Germinal center (tissue), 1 donor: ENCODE measurements around the gene WSCD1.

Experiments
- DNase-seq: peaks from one replicate; pipeline ENCODE4 v3.0.0; 2012; ENCODE audit warnings: mixed read lengths, low spot score

WSCD1 gene

GRCh38 chr17:6160911-6161855 lies 91.0 kb downstream of the WSCD1 start:
- DNase-seq, result no peak

- DNase-seq, result no peak
Observed at GRCh38 chr17:6162216-6162615, 92.0 kb downstream of the WSCD1 start.

- DNase-seq, result no peak
Observed at GRCh38 chr17:6162892-6163291, 92.7 kb downstream of the WSCD1 start.

- no peak for DNase-seq
Observed at GRCh38 chr17:6163612-6164333, 93.6 kb downstream of the WSCD1 start.

GRCh38 chr17:6164996-6165395 lies 94.8 kb downstream of the WSCD1 start:
- DNase-seq, result no peak

- no peak for DNase-seq
Observed at GRCh38 chr17:6165806-6166205, 95.6 kb downstream of the WSCD1 start.

GRCh38 chr17:6166492-6167179 lies 96.5 kb downstream of the WSCD1 start:
- no peak for DNase-seq

GRCh38 chr17:6168296-6168695 lies 98.1 kb downstream of the WSCD1 start:
- DNase-seq, result no peak

GRCh38 chr17:6170349-6170748 lies 100.2 kb downstream of the WSCD1 start:
- no peak for DNase-seq

GRCh38 chr17:6172642-6173330 lies 102.6 kb downstream of the WSCD1 start:
- DNase-seq, result no peak

GRCh38 chr17:6173653-6174052 lies 103.5 kb downstream of the WSCD1 start:
- DNase-seq, result no peak
